Neural progenitor cell (in vitro differentiated cells): ENCODE data around the gene CARNS1.

Source experiments
- CTCF ChIP-seq: fragments of 200-600 bp; sonication (generic); IDR thresholded peaks from 2 replicates; pipeline ENCODE4 v1.5.1; 2017; ENCODE audit warnings: antibody characterized with exemption, mild to moderate bottlenecking
- EZH2 ChIP-seq: fragments of 200-600 bp; sonication (generic); IDR thresholded peaks from 2 replicates; pipeline ENCODE4 v1.6.1; 2017; ENCODE audit warnings: antibody characterized with exemption, mild to moderate bottlenecking, moderate library complexity
- EZH2phosphoT487 ChIP-seq: fragments of 200-600 bp; sonication (generic); IDR thresholded peaks from 2 replicates; pipeline ENCODE4 v1.6.1; 2017; ENCODE audit warnings: antibody characterized with exemption

GRCh38 chr11:67463680-67464410, 48.4 kb downstream of the CARNS1 start:
- TF ChIP-seq CTCF (no peak), EZH2 (no peak), EZH2phosphoT487 (no peak)
